ENCODE results near the gene DNAH1. TPM values are rescaled to one million over a fixed set of nuclear protein-coding genes. Genes with fewer than 3 reads are reported as not detected.

The DNAH1 gene
- total RNA-seq, 1 donor from 2014 or later, result 0.80 TPM

DNA sequence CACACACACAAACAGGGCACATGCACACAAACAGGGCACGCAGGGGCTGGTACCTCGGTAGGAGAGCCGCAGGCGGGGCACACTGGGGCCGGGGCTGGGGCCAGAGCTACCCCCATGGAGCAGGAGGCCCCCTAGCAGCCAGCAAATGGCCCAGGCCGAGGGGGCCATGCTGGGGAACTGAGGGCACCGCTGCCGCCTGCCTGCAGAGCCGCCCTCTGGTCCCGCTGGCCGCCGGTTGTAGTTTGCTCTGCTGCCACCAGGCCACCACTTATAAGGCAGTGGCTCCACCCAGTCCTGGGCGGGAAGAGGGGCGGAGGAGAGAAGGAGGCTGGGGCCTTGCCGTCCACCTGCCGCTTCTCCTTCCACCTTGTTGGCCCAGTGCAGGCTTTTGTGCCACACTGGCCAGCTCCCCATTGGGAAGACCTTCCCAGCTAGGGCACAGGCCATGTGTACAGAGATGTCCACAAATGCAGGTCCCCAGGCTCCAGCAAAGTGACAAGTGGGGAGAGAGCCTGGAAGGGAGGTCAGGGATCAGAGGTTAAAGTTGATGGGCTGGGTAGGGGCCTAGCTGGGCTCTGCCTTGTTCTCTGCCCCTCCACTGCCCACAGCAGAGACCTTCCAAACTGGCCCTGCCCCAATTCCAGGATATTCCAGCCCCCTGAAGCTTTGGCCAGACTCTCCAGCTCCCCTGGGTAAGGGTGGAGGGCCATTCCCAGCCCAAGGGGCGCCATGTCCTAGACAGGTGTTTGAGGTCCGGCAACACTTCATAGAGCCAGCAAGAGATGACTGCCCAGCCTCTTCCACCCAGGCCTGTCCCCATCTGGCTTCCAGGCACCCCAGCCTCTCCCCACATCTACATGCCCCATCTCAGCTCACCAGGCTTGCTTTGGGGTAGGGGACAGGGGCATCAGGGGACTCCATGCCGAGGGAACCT lies 129.0 kb downstream of the DNAH1 start, which contains the start of gene SEMA3G:
Gene SEMA3G (minus strand): TSS at position 244 of the 934 bp plus-strand sequence. CDS start 76 bp downstream, at position 168.
- no peaks in the 10 kb centered on the region for H3K79me2 ChIP-seq (ENCODE audit: low read depth)
- no peak for TF ChIP-seq EZH2 (IDR thresholded peaks at IDR 0.05)
- TF ChIP-seq, protein P1, sequence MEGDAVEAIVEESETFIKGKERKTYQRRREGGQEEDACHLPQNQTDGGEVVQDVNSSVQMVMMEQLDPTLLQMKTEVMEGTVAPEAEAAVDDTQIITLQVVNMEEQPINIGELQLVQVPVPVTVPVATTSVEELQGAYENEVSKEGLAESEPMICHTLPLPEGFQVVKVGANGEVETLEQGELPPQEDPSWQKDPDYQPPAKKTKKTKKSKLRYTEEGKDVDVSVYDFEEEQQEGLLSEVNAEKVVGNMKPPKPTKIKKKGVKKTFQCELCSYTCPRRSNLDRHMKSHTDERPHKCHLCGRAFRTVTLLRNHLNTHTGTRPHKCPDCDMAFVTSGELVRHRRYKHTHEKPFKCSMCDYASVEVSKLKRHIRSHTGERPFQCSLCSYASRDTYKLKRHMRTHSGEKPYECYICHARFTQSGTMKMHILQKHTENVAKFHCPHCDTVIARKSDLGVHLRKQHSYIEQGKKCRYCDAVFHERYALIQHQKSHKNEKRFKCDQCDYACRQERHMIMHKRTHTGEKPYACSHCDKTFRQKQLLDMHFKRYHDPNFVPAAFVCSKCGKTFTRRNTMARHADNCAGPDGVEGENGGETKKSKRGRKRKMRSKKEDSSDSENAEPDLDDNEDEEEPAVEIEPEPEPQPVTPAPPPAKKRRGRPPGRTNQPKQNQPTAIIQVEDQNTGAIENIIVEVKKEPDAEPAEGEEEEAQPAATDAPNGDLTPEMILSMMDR (IDR thresholded peaks at IDR 0.05), result peak; percentile 55
- H3K4me1 Mint-ChIP-seq, result peaks cover 4% of the 10 kb centered on the region
- peak within 1 kb of the TSS; percentile 65 for H3K4me2 ChIP-seq
- no peak within 1 kb of the TSS for H3K9ac ChIP-seq
- peak within 1 kb of the TSS; percentile 31 for H3K27ac Mint-ChIP-seq
- H3K27me3 ChIP-seq, result no peaks in the 10 kb centered on the region
- no peak within 1 kb of the TSS for H3K4me3 Mint-ChIP-seq
- H3K36me3 ChIP-seq, result no peaks in the 10 kb centered on the region
- H3K4me1 ChIP-seq, result no peaks in the 10 kb centered on the region
- H3K27me3 Mint-ChIP-seq (ENCODE audit: insufficient read depth, low read depth), result peaks cover 12% of the 10 kb centered on the region
- peak within 1 kb of the TSS; percentile 94 for H2AFZ ChIP-seq (replicated peaks)
- peak within 1 kb of the TSS; percentile 32 for H3K4me3 ChIP-seq
- H3K36me3 Mint-ChIP-seq, result no peaks in the 10 kb centered on the region
- H3K9me3 ChIP-seq (ENCODE audit: low read depth), result no peaks in the 10 kb centered on the region
- no peaks in the 10 kb centered on the region for H4K20me1 ChIP-seq (ENCODE audit: low read depth)
- peak; percentile 84 for DNase-seq (ENCODE audit: low spot score)
- H3K9me3 Mint-ChIP-seq, result no peaks in the 10 kb centered on the region
- H3F3A ChIP-seq (ENCODE audit: low read depth), result no peaks in the 10 kb centered on the region
- H3K27ac ChIP-seq, result no peak within 1 kb of the TSS

DNA sequence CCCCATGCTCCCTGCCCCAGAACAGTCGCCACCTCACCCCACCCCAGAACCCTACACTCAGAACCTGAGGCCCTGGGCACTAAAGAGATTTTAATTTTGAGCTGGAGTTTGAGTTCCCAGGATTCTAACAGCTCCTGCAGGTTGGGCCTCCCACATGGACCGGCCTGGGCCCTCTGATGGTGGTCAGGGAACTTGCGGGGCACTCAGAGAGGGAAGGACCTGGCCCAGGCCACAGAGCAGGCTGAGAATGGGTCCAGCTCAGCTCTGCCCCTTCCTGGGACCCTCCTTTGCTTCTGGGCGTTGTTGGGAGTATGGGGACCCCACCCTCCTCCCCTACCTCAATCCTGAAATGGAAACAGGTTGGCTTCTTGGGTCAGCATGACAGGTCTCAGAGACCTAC lies 129.9 kb downstream of the DNAH1 start:
- H3K27me3 Mint-ChIP-seq (ENCODE audit: insufficient read depth, low read depth), result peaks cover 12% of the 10 kb centered on the region
- TF ChIP-seq, protein P1 (IDR thresholded peaks at IDR 0.05), result no peak
- no peak overlapping the region for H3K4me3 ChIP-seq
- H3F3A ChIP-seq (ENCODE audit: low read depth), result no peaks in the 10 kb centered on the region
- no peaks in the 10 kb centered on the region for H3K27me3 ChIP-seq
- no peak overlapping the region for H3K9ac ChIP-seq
- H2AFZ ChIP-seq (replicated peaks), result no peak overlapping the region
- no peaks in the 10 kb centered on the region for H3K9me3 Mint-ChIP-seq
- no peaks in the 10 kb centered on the region for H3K4me1 ChIP-seq
- DNase-seq (ENCODE audit: low spot score), result no peak
- H4K20me1 ChIP-seq (ENCODE audit: low read depth), result no peaks in the 10 kb centered on the region
- no peak overlapping the region for H3K27ac ChIP-seq
- no peak overlapping the region for H3K27ac Mint-ChIP-seq
- no peaks in the 10 kb centered on the region for H3K9me3 ChIP-seq (ENCODE audit: low read depth)
- H3K79me2 ChIP-seq (ENCODE audit: low read depth), result no peaks in the 10 kb centered on the region
- no peaks in the 10 kb centered on the region for H3K36me3 ChIP-seq
- peaks cover 6% of the 10 kb centered on the region for H3K4me1 Mint-ChIP-seq
- no peak overlapping the region for H3K4me3 Mint-ChIP-seq
- H3K36me3 Mint-ChIP-seq, result no peaks in the 10 kb centered on the region
- no peak overlapping the region for H3K4me2 ChIP-seq

DNA sequence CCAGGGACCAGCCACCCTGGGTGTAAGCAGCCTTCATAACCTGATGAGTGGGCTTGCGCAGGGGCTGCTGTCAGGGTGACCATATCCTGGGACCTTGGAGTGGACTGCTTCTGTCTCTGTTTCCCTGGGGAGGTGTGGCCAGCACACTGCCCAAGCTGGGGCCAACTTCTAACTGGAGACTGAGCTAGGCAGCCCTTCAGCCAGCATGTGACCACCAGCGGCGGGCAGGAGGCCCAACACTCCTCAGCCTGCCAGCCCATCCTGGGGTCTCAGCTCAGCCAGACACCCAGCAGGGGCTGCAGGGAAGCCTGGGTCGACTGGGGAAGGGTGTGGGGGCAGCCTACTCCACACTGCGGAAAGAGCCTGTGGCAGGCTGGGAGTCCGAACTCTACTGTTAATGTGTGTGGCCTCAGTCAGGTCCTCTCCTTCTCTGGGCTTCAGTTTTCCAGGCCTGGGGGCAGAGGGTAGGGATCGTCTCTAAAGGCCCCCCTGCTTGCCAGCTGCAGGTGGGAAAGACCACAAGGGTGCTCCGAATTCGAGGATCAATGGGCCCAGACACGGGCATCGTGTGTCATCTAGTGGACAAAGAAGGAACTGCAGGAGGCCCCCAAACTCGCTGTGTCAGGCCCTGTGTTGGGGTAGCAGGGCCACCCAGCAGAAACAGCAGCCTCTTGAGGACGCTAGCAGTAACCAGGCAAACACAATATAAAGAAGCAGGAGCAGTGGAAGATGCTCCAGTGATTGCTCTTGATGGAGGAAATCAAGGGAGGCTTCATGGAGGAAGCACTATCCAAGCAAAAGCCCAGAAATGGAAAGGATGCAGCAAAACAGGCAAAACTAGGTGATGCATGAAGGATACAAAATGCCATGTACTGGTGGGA lies 130.8 kb downstream of the DNAH1 start:
- Mint-ChIP-seq H3K4me3 (peak overlapping the region; percentile 30), H3K27me3 (ENCODE audit: insufficient read depth, low read depth) (peaks cover 15% of the 10 kb centered on the region), H3K4me1 (peaks cover 12% of the 10 kb centered on the region), H3K9me3 (no peaks in the 10 kb centered on the region), H3K36me3 (no peaks in the 10 kb centered on the region), H3K27ac (no peak overlapping the region)
- Histone ChIP-seq H3K79me2 (ENCODE audit: low read depth) (no peaks in the 10 kb centered on the region), H3K9me3 (ENCODE audit: low read depth) (no peaks in the 10 kb centered on the region), H3K4me2 (no peak overlapping the region), H3K36me3 (no peaks in the 10 kb centered on the region), H3K27ac (no peak overlapping the region), H3K9ac (no peak overlapping the region), H3K27me3 (no peaks in the 10 kb centered on the region), H3F3A (ENCODE audit: low read depth) (no peaks in the 10 kb centered on the region), H2AFZ (replicated peaks) (no peak overlapping the region), H3K4me1 (no peaks in the 10 kb centered on the region), H3K4me3 (no peak overlapping the region), H4K20me1 (ENCODE audit: low read depth) (no peaks in the 10 kb centered on the region)
- DNase-seq (ENCODE audit: low spot score), result peak; percentile 89
- TF ChIP-seq, protein P1 (IDR thresholded peaks at IDR 0.05), result peak; percentile 99
- no peak for TF ChIP-seq EZH2 (IDR thresholded peaks at IDR 0.05)

All from neural progenitor cell (in vitro differentiated cells).